RWPE1 (cell line): ENCODE results near the gene ALDH1B1.

Source experiments
- CTCF ChIA-PET: fragments of 350-600 bp; sonication (Branson Sonifier 250); formaldehyde crosslinking; extraction: SDS; loops from one replicate; lab custom pipeline; 2021; lab: Yijun Ruan, JAX
- POLR2A ChIA-PET: fragments of 400-600 bp; formaldehyde crosslinking; extraction: SDS; loops from one replicate; lab custom pipeline; 2020; ENCODE audit warnings: antibody characterized with exemption; ENCODE audit not compliant: low non-redundant PET; lab: Yijun Ruan, JAX
- DNase-seq: peaks from one replicate; pipeline ENCODE4 v3.0.0; 2012; ENCODE audit warnings: low spot score
- H3K27ac ChIP-seq: fragments of 450-650 bp; 2 replicates; pipeline ENCODE4 v1.5.1; 2017
- TF ChIP-seq, protein P1 (sequence below): fragments of 450-650 bp; conservative IDR thresholded peaks from 2 replicates; pipeline ENCODE4 v1.5.1; 2017; ENCODE audit warnings: low read depth, mild to moderate bottlenecking

Gene ALDH1B1

GRCh38 chr9:38355517-38356120 lies 36.9 kb upstream of the ALDH1B1 start:
- DNase-seq, result no peak
- H3K27ac ChIP-seq, result no peak overlapping the region
- ChIA-PET CTCF (no interaction called here), POLR2A (no interaction called here)
- TF ChIP-seq, protein P1, sequence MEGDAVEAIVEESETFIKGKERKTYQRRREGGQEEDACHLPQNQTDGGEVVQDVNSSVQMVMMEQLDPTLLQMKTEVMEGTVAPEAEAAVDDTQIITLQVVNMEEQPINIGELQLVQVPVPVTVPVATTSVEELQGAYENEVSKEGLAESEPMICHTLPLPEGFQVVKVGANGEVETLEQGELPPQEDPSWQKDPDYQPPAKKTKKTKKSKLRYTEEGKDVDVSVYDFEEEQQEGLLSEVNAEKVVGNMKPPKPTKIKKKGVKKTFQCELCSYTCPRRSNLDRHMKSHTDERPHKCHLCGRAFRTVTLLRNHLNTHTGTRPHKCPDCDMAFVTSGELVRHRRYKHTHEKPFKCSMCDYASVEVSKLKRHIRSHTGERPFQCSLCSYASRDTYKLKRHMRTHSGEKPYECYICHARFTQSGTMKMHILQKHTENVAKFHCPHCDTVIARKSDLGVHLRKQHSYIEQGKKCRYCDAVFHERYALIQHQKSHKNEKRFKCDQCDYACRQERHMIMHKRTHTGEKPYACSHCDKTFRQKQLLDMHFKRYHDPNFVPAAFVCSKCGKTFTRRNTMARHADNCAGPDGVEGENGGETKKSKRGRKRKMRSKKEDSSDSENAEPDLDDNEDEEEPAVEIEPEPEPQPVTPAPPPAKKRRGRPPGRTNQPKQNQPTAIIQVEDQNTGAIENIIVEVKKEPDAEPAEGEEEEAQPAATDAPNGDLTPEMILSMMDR, result no peak

DNA sequence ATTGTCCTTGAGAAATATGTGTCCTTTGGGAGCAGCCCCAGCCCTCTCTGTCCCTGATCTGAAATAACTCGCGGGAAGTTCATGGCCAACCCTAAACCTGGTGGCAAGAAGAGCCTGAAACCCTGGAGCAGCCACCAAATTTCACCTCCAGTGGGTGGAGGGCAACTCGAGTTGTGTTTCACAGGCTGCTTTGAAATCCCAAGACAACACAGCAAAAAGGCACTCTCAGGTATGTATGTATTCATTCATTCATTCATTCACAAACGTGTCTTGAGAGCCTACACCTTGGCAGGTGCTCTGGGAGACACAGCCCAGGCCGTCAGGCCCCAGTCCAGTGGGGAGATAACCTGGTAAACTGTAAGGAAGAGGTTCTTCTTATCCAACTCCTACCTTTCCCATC lies 35.7 kb upstream of the ALDH1B1 start:
- TF ChIP-seq, protein P1, result no peak
- POLR2A ChIA-PET, result no interaction called here
- CTCF ChIA-PET, result interaction anchor here (0.7 kb wide), 1 partner anchor 290 kb away, joined by 3 read pairs; no protein-coding TSS in a partner anchor
- no peak overlapping the region for H3K27ac ChIP-seq
- DNase-seq, result no peak

DNA sequence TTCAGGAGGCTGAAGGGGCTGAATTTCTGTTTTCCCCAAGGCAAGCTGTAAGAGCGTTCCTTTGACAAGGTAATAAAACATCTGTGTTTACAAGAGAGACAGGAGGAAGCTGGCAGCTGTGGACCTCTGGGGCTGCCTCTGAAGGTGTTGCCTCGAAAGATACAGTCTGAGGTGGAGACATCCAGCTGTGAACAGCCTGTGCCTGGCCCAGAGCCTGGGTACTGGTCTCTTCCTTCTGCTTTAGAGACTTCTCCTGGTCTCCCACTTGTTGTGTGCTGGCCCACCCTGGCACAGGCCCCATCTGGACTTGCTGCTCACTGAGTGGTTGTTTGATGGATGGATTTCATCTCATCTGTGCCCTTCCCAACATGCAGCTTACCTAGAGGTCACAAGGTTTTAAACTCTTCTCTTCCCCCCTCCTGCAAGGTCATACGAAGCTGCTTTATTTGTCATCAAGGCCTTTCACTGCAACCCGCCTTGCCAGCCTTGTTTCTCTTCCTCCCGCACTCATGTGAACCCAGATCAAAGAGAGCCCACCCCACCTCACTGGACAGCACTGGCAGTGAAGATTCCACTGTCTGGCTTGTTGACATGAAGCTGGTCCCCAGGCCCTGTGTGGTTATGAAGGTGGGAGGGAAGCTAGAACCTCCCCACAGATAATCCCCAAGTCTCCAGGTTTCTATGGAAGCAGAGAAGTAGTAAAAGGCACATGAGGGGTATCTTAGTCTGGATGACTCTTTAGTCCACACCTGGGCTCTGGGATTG lies 35.0 kb upstream of the ALDH1B1 start:
- POLR2A ChIA-PET, result interaction anchor here (0.6 kb wide), 1 partner anchor 208 kb away, joined by 3 read pairs; no protein-coding TSS in a partner anchor
- DNase-seq, result no peak
- TF ChIP-seq, protein P1, result no peak
- no peak overlapping the region for H3K27ac ChIP-seq
- CTCF ChIA-PET, result interaction anchor here (0.6 kb wide), 1 partner anchor 378 kb away, joined by 3 read pairs; no protein-coding TSS in a partner anchor

GRCh38 chr9:38358390-38359296 lies 33.9 kb upstream of the ALDH1B1 start:
- CTCF ChIA-PET, result interaction anchor here (0.6 kb wide), 1 partner anchor 379 kb away, joined by 3 read pairs; no protein-coding TSS in a partner anchor
- no peak for DNase-seq
- POLR2A ChIA-PET, result no interaction called here
- TF ChIP-seq, protein P1, result no peak
- H3K27ac ChIP-seq, result no peak overlapping the region

GRCh38 chr9:38359297-38359653 lies 33.2 kb upstream of the ALDH1B1 start:
- no peak for DNase-seq
- TF ChIP-seq, protein P1, result no peak
- CTCF ChIA-PET, result no interaction called here
- POLR2A ChIA-PET, result no interaction called here
- no peak overlapping the region for H3K27ac ChIP-seq
